Measurements from ENCODE around the gene NEUROD2. TPM values are rescaled to one million over a fixed set of nuclear protein-coding genes. Genes with fewer than 3 reads are reported as not detected.

Gene NEUROD2
- total RNA-seq, result under 1 TPM in 1 of 2 donors, not detected in 1; 0.17 TPM

- TF ChIP-seq POLR2AphosphoS5 (IDR thresholded peaks at IDR 0.05) (no peak), CTCF (IDR thresholded peaks at IDR 0.05) (no peak), POLR2A (IDR thresholded peaks at IDR 0.05) (no peak)
- intact Hi-C loops (cut with DNase I), result no loop called here
- no peaks in the 10 kb centered on the region for H3K36me3 ChIP-seq
- no peak for DNase-seq (ENCODE audit: low spot score)
- H3K4me1 ChIP-seq (replicated peaks), result peaks cover 17% of the 10 kb centered on the region
- H3K9me3 ChIP-seq, result no peaks in the 10 kb centered on the region
- WGBS, result 6% methylated on average over 19 of the region's 20 CpGs
- no peak within 1 kb of the TSS for H3K27ac ChIP-seq
- peaks cover 33% of the 10 kb centered on the region for H3K27me3 ChIP-seq (replicated peaks; ENCODE audit: insufficient read depth)
- H3K4me3 ChIP-seq, result peak within 1 kb of the TSS; percentile 3 to 8
These were observed at the start of gene NEUROD2 for GRCh38 chr17:39607851-39608130. Gene NEUROD2 (minus strand): TSS chr17:39607920. CDS start chr17:39606599, 1,321 bp downstream.

- intact Hi-C loops (cut with DNase I), result no loop called here
These were observed 47.4 kb upstream of the NEUROD2 start for GRCh38 chr17:39655105-39655504.

GRCh38 chr17:39653662-39654331, 46.1 kb upstream of the NEUROD2 start:
- intact Hi-C loops (cut with DNase I), result no loop called here
- TF ChIP-seq POLR2AphosphoS5 (IDR thresholded peaks at IDR 0.05) (no peak), CTCF (IDR thresholded peaks at IDR 0.05) (peak; percentile 43 to 55 (median 52)), POLR2A (IDR thresholded peaks at IDR 0.05) (no peak)
- Histone ChIP-seq H3K27me3 (replicated peaks; ENCODE audit: insufficient read depth) (no peaks in the 10 kb centered on the region), H3K36me3 (no peaks in the 10 kb centered on the region), H3K27ac (no peak overlapping the region), H3K4me3 (no peak overlapping the region), H3K4me1 (replicated peaks) (peaks cover 13% of the 10 kb centered on the region), H3K9me3 (no peaks in the 10 kb centered on the region)
- whole genome bisulfite sequencing, result 73% methylated on average over 14 of the region's 14 CpGs
- peak; percentile 47 for DNase-seq (ENCODE audit: low spot score)

More at GRCh38 chr17:39655105-39655504, 47.4 kb upstream of the NEUROD2 start:
- no peak for DNase-seq (ENCODE audit: low spot score)
- Histone ChIP-seq H3K27me3 (replicated peaks; ENCODE audit: insufficient read depth) (no peaks in the 10 kb centered on the region), H3K36me3 (no peaks in the 10 kb centered on the region), H3K4me3 (no peak overlapping the region), H3K4me1 (replicated peaks) (peaks cover 13% of the 10 kb centered on the region), H3K27ac (no peak overlapping the region), H3K9me3 (no peaks in the 10 kb centered on the region)
- TF ChIP-seq POLR2A (IDR thresholded peaks at IDR 0.05), result no peak
- no peak for TF ChIP-seq POLR2AphosphoS5 (IDR thresholded peaks at IDR 0.05)
- WGBS, result 85% methylated on average over 2 of the region's 2 CpGs

- no peaks in the 10 kb centered on the region for H3K27me3 ChIP-seq (replicated peaks; ENCODE audit: insufficient read depth)
- no peak overlapping the region for H3K4me3 ChIP-seq
These were observed 45.6 kb upstream of the NEUROD2 start for GRCh38 chr17:39653316-39653661.

GRCh38 chr17:39652587-39653315, 45.0 kb upstream of the NEUROD2 start:
- H3K27ac ChIP-seq, result peak overlapping the region; percentile 58 to 67
- WGBS, result 54% methylated on average over 7 of the region's 7 CpGs
- H3K27me3 ChIP-seq (replicated peaks; ENCODE audit: insufficient read depth), result no peaks in the 10 kb centered on the region
- DNase-seq (ENCODE audit: low spot score), result no peak
- intact Hi-C loops (cut with DNase I), result no loop called here
- H3K4me1 ChIP-seq (replicated peaks), result peaks cover 13% of the 10 kb centered on the region
- H3K36me3 ChIP-seq, result no peaks in the 10 kb centered on the region
- TF ChIP-seq CTCF (IDR thresholded peaks at IDR 0.05) (no peak), POLR2A (IDR thresholded peaks at IDR 0.05) (no peak)
- no peaks in the 10 kb centered on the region for H3K9me3 ChIP-seq
- H3K4me3 ChIP-seq, result no peak overlapping the region

More at GRCh38 chr17:39653316-39653661, 45.6 kb upstream of the NEUROD2 start:
- Histone ChIP-seq H3K4me1 (replicated peaks) (peaks cover 13% of the 10 kb centered on the region), H3K27ac (peak overlapping the region; percentile 58 to 67), H3K36me3 (no peaks in the 10 kb centered on the region), H3K9me3 (no peaks in the 10 kb centered on the region)
- TF ChIP-seq CTCF (IDR thresholded peaks at IDR 0.05), result no peak
- no peak for TF ChIP-seq POLR2A (IDR thresholded peaks at IDR 0.05)
- TF ChIP-seq POLR2AphosphoS5 (IDR thresholded peaks at IDR 0.05), result no peak
- no peak for DNase-seq (ENCODE audit: low spot score)
- intact Hi-C loops (cut with DNase I), result no loop called here
- WGBS, result 88% methylated on average over 12 of the region's 12 CpGs

Measured in prostate gland (tissue), 2 donors.